Kidney (tissue), 14 donors: ENCODE data around the gene GLRX3. TPM values are rescaled to one million over a fixed set of nuclear protein-coding genes. Genes with fewer than 3 reads are reported as not detected.
A peak's percentile ranks its signal among the peaks of the same experiment; 100 is the strongest.

Source experiments
- DNase-seq, 5 donors: peaks; one replicate each; pipeline ENCODE4 v3.0.0-alpha.2; 2013 to 2020
- FAIRE-seq: peaks from 2 replicates; lab custom pipeline; 2012; peaks lifted over from hg19 to GRCh38; lab: Jason Lieb, UNC
- H3K27ac ChIP-seq, 2 donors: one replicate each; pipeline ENCODE4 v1.7.0; 2013; ENCODE audit warnings: low read depth in 2 of 2, low read length in 2 of 2, inconsistent platforms in 1 of 2
- H3K27me3 ChIP-seq: one replicate; pipeline ENCODE4 v1.7.1; 2013; ENCODE audit warnings: low read length, inconsistent platforms; ENCODE audit not compliant: control insufficient read depth, insufficient read depth
- H3K36me3 ChIP-seq, 3 donors: one replicate each; pipeline versions ENCODE4 v1.7.0 to v1.7.1; 2013; ENCODE audit warnings: low read length in 3 of 3, control low read depth in 1 of 3, inconsistent platforms in 1 of 3; ENCODE audit not compliant: insufficient read depth in 3 of 3, control insufficient read depth in 2 of 3
- H3K4me1 ChIP-seq, 3 donors: one replicate each; pipeline versions ENCODE4 v1.7.0 to v1.7.1; 2013; ENCODE audit warnings: low read length in 3 of 3, inconsistent platforms in 1 of 3, low read depth in 1 of 3; ENCODE audit not compliant: control insufficient read depth in 2 of 3, insufficient read depth in 2 of 3
- H3K4me3 ChIP-seq, 3 donors: one replicate each; pipeline versions ENCODE4 v1.7.0 to v1.8.1; 2013; ENCODE audit warnings: low read length in 3 of 3, control low read depth in 1 of 3, inconsistent platforms in 1 of 3
- H3K9ac ChIP-seq, 3 donors: one replicate each; pipeline versions ENCODE4 v1.7.0 to v1.7.1; 2013; ENCODE audit warnings: low read length in 3 of 3, control low read depth in 1 of 3, inconsistent platforms in 1 of 3
- H3K9me3 ChIP-seq, 3 donors: one replicate each; pipeline versions ENCODE4 v1.7.0 to v1.7.1; 2013; ENCODE audit warnings: low read length in 3 of 3, control low read depth in 1 of 3, inconsistent platforms in 1 of 3; ENCODE audit not compliant: control insufficient read depth in 2 of 3, insufficient read depth in 1 of 3
- CTCF ChIP-seq: IDR thresholded peaks from 3 replicates; pipeline ENCODE4 v1.5.1; 2012; ENCODE audit warnings: mild to moderate bottlenecking, moderate library complexity, borderline replicate concordance; ENCODE audit not compliant: insufficient read depth; ENCODE audit errors: extremely low read depth
- intact Hi-C: fragments of 100-400 bp; cut with DNase I; formaldehyde crosslinking; loops from one replicate; pipeline ENCODE4 v1.11.1; 2022
- polyA plus RNA-seq: library from polyadenylated mRNA; stranded (reverse); fragments of 350-450 nt; fragmentation: Illumina TruSeq; extraction: RNeasy Lipid Tissue Mini Kit (QIAGEN cat#74804); gene quantifications from one replicate; pipeline ENCODE4 v1.2.3, GENCODE V29; 2014; ENCODE audit warnings: low read depth, low replicate concordance; ENCODE audit not compliant: insufficient read depth
- total RNA-seq: library from RNA; stranded (reverse); fragmentation: NEBNext Ultra II Directional; extraction: Animal tissue kit (Norgen Biotek cat#: 25700); gene quantifications from one replicate; pipeline ENCODE4 v1.2.1, GENCODE V29; 2021
- donor health status: control.
- donor health status: control.
- donor health status: control.
- donor health status: control.
- donor health status: control.
- donor health status: DM: yes; HTN: yes; CAD: no.
- donor health status: Normal renal cell carcinoma (clear cell type).

GLRX3 gene
- total and polyA plus RNA-seq, 2 donors from 2014 or later: 52.5 to 70.4 TPM

GRCh38 chr10:130188195-130189175 lies 52.3 kb downstream of the GLRX3 start:
- Histone ChIP-seq H3K27ac (no peak overlapping the region), H3K4me1 (peaks cover 0 to 4% (median 0%) of the 10 kb centered on the region in 3 donors), H3K4me3 (no peak overlapping the region), H3K27me3 (no peaks in the 10 kb centered on the region), H3K36me3 (peaks cover 3 to 14% (median 12%) of the 10 kb centered on the region in 3 donors), H3K9ac (no peak overlapping the region), H3K9me3 (no peaks in the 10 kb centered on the region)
- TF ChIP-seq CTCF: no peak
- intact Hi-C loops: no loop called here
- peak in 1 of 5 donors; percentile 68 for DNase-seq
- no peak for FAIRE-seq

- Histone ChIP-seq H3K36me3 (peaks cover 0 to 7% (median 4%) of the 10 kb centered on the region in 3 donors), H3K9me3 (no peaks in the 10 kb centered on the region), H3K4me3 (no peak overlapping the region), H3K9ac (no peak overlapping the region), H3K27ac (no peak overlapping the region), H3K27me3 (no peaks in the 10 kb centered on the region), H3K4me1 (peaks cover 0 to 4% (median 0%) of the 10 kb centered on the region in 3 donors)
- TF ChIP-seq CTCF: no peak
- DNase-seq: peak in 2 of 5 donors; percentile 64 to 83
- no peak for FAIRE-seq
- intact Hi-C loops: no loop called here
These were observed 53.4 kb downstream of the GLRX3 start for GRCh38 chr10:130189608-130190054.

- no peaks in the 10 kb centered on the region for H3K9me3 ChIP-seq
These were observed 54.0 kb downstream of the GLRX3 start for GRCh38 chr10:130190055-130190736.

More at GRCh38 chr10:130190055-130190736, 54.0 kb downstream of the GLRX3 start:
- intact Hi-C loops: no loop called here
- peak overlapping the region in 2 of 3 donors; percentile 26 to 53 for H3K4me3 ChIP-seq
- DNase-seq (peak; percentile 92 to 97 (median 95)), FAIRE-seq (no peak)
- TF ChIP-seq CTCF: peak; percentile 100
- H3K4me1 ChIP-seq: peaks cover 0 to 4% (median 0%) of the 10 kb centered on the region in 3 donors
- H3K27ac ChIP-seq: no peak overlapping the region
- peaks cover 0 to 6% (median 3%) of the 10 kb centered on the region in 3 donors for H3K36me3 ChIP-seq
- H3K9ac ChIP-seq: peak overlapping the region in 1 of 3 donors; percentile 34
- H3K27me3 ChIP-seq: no peaks in the 10 kb centered on the region
